Cardiac fibroblast (primary cell): ENCODE data around the gene GRB10.

Source experiments
- DNase-seq, 2 donors: peaks; one replicate each; pipeline versions ENCODE4 v3.0.0 to v3.0.0-alpha.2; 2010; ENCODE audit warnings: low read depth in 2 of 2
- H3K4me3 ChIP-seq, 2 donors: replicated peaks in 1 of 2; 1 replicate in 1 of 2; 2 replicates in 1 of 2; pipeline ENCODE4 v1.5.1; 2011; ENCODE audit warnings: low read depth in 2 of 2, low read length in 2 of 2, mild to moderate bottlenecking in 2 of 2, moderate library complexity in 1 of 2
- TF ChIP-seq, protein P1 (sequence below): IDR thresholded peaks from one replicate; pipeline ENCODE4 v1.5.1; 2011; ENCODE audit warnings: low read depth, mild to moderate bottlenecking, low read length, inconsistent platforms

Gene GRB10

GRCh38 chr7:50544992-50545391 lies 237.7 kb downstream of the GRB10 start:
- DNase-seq = no peak
- H3K4me3 ChIP-seq = no peak overlapping the region
- TF ChIP-seq, protein P1, sequence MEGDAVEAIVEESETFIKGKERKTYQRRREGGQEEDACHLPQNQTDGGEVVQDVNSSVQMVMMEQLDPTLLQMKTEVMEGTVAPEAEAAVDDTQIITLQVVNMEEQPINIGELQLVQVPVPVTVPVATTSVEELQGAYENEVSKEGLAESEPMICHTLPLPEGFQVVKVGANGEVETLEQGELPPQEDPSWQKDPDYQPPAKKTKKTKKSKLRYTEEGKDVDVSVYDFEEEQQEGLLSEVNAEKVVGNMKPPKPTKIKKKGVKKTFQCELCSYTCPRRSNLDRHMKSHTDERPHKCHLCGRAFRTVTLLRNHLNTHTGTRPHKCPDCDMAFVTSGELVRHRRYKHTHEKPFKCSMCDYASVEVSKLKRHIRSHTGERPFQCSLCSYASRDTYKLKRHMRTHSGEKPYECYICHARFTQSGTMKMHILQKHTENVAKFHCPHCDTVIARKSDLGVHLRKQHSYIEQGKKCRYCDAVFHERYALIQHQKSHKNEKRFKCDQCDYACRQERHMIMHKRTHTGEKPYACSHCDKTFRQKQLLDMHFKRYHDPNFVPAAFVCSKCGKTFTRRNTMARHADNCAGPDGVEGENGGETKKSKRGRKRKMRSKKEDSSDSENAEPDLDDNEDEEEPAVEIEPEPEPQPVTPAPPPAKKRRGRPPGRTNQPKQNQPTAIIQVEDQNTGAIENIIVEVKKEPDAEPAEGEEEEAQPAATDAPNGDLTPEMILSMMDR = no peak

GRCh38 chr7:50543776-50544442 lies 238.8 kb downstream of the GRB10 start:
- DNase-seq = no peak
- H3K4me3 ChIP-seq = no peak overlapping the region
- TF ChIP-seq, protein P1 = no peak

- DNase-seq = no peak
- H3K4me3 ChIP-seq = no peak overlapping the region
- TF ChIP-seq, protein P1 = no peak
Observed at GRCh38 chr7:50542132-50542531, 240.6 kb downstream of the GRB10 start.

DNA sequence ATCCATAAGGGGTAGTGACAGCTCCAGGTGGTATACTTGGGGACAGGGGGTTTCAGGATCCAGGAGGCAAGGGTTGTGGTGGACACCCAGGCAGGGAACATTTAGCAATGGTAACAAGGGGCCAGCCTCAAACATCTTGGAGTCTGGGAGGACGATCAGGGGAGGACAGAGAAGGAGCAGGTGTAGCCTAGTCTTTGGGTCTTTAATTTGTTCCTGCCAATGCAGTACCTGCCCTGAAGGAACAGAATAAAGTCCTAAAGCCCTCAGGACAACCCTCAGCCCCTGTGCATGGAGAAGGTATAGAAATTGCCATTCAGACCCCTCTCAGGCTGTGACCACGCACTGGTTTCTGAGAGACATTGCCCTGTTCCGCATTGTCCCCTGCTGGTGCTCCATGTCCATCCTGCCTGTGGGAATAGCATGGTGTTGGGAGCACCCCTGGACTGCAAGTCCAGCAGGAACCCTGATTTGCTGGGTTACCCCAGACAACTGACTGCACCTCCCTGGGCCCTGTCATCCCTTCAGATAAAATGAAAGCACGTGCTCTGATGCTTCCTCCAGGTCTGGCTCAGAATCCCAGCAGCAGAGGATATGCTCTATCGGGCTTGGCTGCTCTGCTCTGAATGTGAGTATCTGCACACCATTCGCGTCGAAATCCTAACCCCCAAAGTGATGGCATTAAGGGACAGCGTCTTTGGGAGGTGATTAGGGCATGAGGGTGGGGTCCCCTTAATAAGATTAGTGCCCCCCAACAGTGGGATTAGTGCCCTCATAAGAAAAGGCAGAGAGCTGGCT lies 241.7 kb downstream of the GRB10 start:
- no peak overlapping the region for H3K4me3 ChIP-seq
- TF ChIP-seq, protein P1 = no peak
- DNase-seq = no peak
